ENCODE measurements around the gene EVA1C. TPM values are rescaled to one million over a fixed set of nuclear protein-coding genes. Genes with fewer than 3 reads are reported as not detected.

Gene EVA1C
- total RNA-seq, 2 experiments from 2014 or later: 11.1 to 12.7 TPM

DNA sequence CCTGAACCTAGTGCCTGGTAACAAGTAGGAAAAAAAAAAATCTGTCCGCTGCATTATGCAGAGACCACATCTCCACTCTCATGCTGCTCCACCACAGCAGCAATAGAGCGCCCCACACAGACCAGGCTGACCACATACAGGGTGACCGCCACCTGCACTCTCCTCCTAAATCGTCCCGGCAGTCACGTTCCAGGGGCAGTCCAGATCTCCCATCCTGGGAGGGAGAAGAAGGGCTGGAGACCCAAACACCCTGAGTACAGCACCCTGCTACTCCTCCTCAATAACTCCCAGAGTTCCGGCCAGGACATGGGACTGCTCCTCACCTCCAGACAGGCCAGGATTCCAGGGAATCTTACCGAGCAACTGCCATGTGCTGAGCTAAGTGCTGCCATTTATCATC is 35.0 kb upstream of the EVA1C start:
- no peak overlapping the region for H3K4me3 Mint-ChIP-seq
- H3K36me3 Mint-ChIP-seq (ENCODE audit: low read depth): peaks cover 94% of the 10 kb centered on the region
- ChIA-PET CTCF (no interaction called here), POLR2A (no interaction called here)
- TF ChIP-seq, protein P1, sequence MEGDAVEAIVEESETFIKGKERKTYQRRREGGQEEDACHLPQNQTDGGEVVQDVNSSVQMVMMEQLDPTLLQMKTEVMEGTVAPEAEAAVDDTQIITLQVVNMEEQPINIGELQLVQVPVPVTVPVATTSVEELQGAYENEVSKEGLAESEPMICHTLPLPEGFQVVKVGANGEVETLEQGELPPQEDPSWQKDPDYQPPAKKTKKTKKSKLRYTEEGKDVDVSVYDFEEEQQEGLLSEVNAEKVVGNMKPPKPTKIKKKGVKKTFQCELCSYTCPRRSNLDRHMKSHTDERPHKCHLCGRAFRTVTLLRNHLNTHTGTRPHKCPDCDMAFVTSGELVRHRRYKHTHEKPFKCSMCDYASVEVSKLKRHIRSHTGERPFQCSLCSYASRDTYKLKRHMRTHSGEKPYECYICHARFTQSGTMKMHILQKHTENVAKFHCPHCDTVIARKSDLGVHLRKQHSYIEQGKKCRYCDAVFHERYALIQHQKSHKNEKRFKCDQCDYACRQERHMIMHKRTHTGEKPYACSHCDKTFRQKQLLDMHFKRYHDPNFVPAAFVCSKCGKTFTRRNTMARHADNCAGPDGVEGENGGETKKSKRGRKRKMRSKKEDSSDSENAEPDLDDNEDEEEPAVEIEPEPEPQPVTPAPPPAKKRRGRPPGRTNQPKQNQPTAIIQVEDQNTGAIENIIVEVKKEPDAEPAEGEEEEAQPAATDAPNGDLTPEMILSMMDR (IDR thresholded peaks at IDR 0.05): no peak
- no peaks in the 10 kb centered on the region for H3K9me3 ChIP-seq (ENCODE audit: control insufficient read depth in 1 of 2, insufficient read depth in 1 of 2, low read length in 2 of 2)
- no peaks in the 10 kb centered on the region for H3K27me3 Mint-ChIP-seq
- no peaks in the 10 kb centered on the region for H3K4me1 ChIP-seq (ENCODE audit: insufficient read depth, low read length)
- H3K27me3 ChIP-seq (ENCODE audit: control insufficient read depth in 1 of 2, insufficient read depth in 2 of 2, low read length in 2 of 2): no peaks in the 10 kb centered on the region
- no peak for DNase-seq
- H3K9me3 Mint-ChIP-seq: no peaks in the 10 kb centered on the region
- no peaks in the 10 kb centered on the region for H3K4me1 Mint-ChIP-seq (ENCODE audit: low read depth)
- no peak overlapping the region for H3K4me3 ChIP-seq (ENCODE audit: low read length)
- intact Hi-C loops (cut with DNase I, micrococcal nuclease): no loop called here
- no peak overlapping the region for H3K27ac Mint-ChIP-seq
- no peak for ATAC-seq (ENCODE audit: poor library complexity)
- H3K36me3 ChIP-seq (ENCODE audit: insufficient read depth, low read length): peaks cover 62% of the 10 kb centered on the region
- H3K27ac ChIP-seq (ENCODE audit: low read depth in 1 of 2, low read length in 2 of 2): no peak overlapping the region

DNA sequence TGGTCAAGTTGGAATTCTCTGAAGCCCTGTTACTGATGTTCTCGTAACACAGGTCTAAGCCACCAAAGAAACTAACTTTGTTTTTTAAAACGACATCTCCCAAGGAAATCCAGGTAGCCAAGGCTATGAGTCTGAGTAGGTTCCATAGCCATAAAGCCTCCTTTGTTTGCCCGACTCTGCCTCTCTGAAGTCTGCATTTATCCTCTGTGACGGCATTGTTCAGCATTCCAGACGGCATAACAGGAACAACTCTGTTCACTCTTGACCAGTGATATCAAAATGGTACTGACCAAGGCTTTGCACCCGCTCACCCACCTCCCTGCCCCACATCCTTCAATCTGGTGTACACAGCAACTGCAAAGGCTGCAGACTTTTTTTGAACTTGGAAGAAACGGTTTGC is 34.5 kb upstream of the EVA1C start:
- TF ChIP-seq, protein P1 (IDR thresholded peaks at IDR 0.05): no peak
- no peak for DNase-seq
- Mint-ChIP-seq H3K9me3 (no peaks in the 10 kb centered on the region), H3K36me3 (ENCODE audit: low read depth) (peaks cover 94% of the 10 kb centered on the region), H3K27me3 (no peaks in the 10 kb centered on the region), H3K4me1 (ENCODE audit: low read depth) (no peaks in the 10 kb centered on the region), H3K4me3 (no peak overlapping the region), H3K27ac (no peak overlapping the region)
- Histone ChIP-seq H3K27ac (ENCODE audit: low read depth in 1 of 2, low read length in 2 of 2) (no peak overlapping the region), H3K36me3 (ENCODE audit: insufficient read depth, low read length) (peaks cover 64% of the 10 kb centered on the region), H3K4me3 (ENCODE audit: low read length) (no peak overlapping the region), H3K27me3 (ENCODE audit: control insufficient read depth in 1 of 2, insufficient read depth in 2 of 2, low read length in 2 of 2) (no peaks in the 10 kb centered on the region), H3K9me3 (ENCODE audit: control insufficient read depth in 1 of 2, insufficient read depth in 1 of 2, low read length in 2 of 2) (no peaks in the 10 kb centered on the region), H3K4me1 (ENCODE audit: insufficient read depth, low read length) (no peaks in the 10 kb centered on the region)
- CTCF ChIA-PET: no interaction called here
- intact Hi-C loops (cut with DNase I, micrococcal nuclease): no loop called here
- ATAC-seq (ENCODE audit: poor library complexity): no peak
- POLR2A ChIA-PET: no interaction called here

DNA sequence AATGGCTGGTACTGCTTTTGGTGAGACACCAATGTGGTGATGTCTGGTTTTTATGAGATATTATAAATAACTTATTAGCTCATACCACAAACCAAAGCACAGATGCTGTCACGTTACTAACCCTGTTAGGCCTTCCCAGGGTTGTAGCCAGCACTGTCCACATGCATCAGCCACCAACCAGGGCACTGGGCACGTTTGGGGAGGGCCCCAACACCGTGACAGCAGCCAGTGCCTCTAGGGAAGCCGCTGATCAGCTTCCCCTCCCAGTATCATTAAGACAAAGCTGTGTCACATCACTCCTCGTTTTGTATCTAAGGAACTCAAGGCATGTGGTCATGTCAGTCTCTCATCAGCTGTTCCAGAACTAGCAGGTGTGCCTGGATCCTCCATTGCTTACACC is 33.5 kb upstream of the EVA1C start:
- TF ChIP-seq, protein P1 (IDR thresholded peaks at IDR 0.05): no peak
- DNase-seq (no peak), ATAC-seq (ENCODE audit: poor library complexity) (no peak)
- no peaks in the 10 kb centered on the region for H3K4me1 Mint-ChIP-seq (ENCODE audit: low read depth)
- H3K9me3 Mint-ChIP-seq: no peaks in the 10 kb centered on the region
- H3K27me3 ChIP-seq (ENCODE audit: control insufficient read depth in 1 of 2, insufficient read depth in 2 of 2, low read length in 2 of 2): no peaks in the 10 kb centered on the region
- H3K4me3 Mint-ChIP-seq: no peak overlapping the region
- H3K27me3 Mint-ChIP-seq: no peaks in the 10 kb centered on the region
- H3K9me3 ChIP-seq (ENCODE audit: control insufficient read depth in 1 of 2, insufficient read depth in 1 of 2, low read length in 2 of 2): no peaks in the 10 kb centered on the region
- intact Hi-C loops (cut with DNase I, micrococcal nuclease): no loop called here
- no peak overlapping the region for H3K27ac ChIP-seq (ENCODE audit: low read depth in 1 of 2, low read length in 2 of 2)
- no peaks in the 10 kb centered on the region for H3K4me1 ChIP-seq (ENCODE audit: insufficient read depth, low read length)
- CTCF ChIA-PET: no interaction called here
- POLR2A ChIA-PET: no interaction called here
- no peak overlapping the region for H3K4me3 ChIP-seq (ENCODE audit: low read length)
- H3K27ac Mint-ChIP-seq: no peak overlapping the region
- H3K36me3 ChIP-seq (ENCODE audit: insufficient read depth, low read length): peaks cover 70% of the 10 kb centered on the region
- peaks cover 100% of the 10 kb centered on the region for H3K36me3 Mint-ChIP-seq (ENCODE audit: low read depth)
